Measurements from ENCODE around the gene CDADC1. TPM values are rescaled to one million over a fixed set of nuclear protein-coding genes. Genes with fewer than 3 reads are reported as not detected.
"Not testable (repeated sequence)": the region's sequence is repeated elsewhere in the genome, so short reads cannot be mapped to it uniquely, and the experiment has no call there.

Gene CDADC1
- total RNA-seq, 1 donor from 2014 or later = 9.4 TPM

GRCh38 chr13:49238621-49239020 lies 9.1 kb upstream of the CDADC1 start:
- no peak for DNase-seq (ENCODE audit: low spot score)

DNA sequence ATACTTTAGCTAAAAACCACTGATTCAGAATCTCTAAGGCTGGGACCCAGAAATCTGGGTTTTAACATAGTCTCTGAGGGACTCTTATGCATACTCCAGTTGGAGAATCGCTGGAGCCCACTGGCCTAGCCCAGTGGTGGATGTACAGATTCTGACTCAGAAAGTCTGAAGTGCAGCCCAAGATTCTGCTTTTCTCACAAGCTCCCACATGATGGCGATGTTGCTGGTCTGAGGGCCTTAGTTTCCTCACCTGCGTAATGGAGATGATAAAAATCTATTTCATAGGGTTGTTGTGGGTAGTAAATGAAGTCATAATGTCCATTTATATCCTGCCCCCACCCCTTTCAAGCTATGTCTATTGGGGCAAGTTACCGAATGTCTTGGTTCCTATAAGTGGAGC lies 7.7 kb upstream of the CDADC1 start:
- DNase-seq (ENCODE audit: low spot score) = no peak

- DNase-seq (ENCODE audit: low spot score) = no peak
Measured at GRCh38 chr13:49241296-49241695, 6.4 kb upstream of the CDADC1 start.

- no peak for DNase-seq (ENCODE audit: low spot score)
Measured at GRCh38 chr13:49245101-49245500, 2.6 kb upstream of the CDADC1 start.

- no peak for DNase-seq (ENCODE audit: low spot score)
Measured at GRCh38 chr13:49246850-49247642, 679 bp upstream of the CDADC1 start.

GRCh38 chr13:49248622-49249002 lies 887 bp downstream of the CDADC1 start:
- no peak for DNase-seq (ENCODE audit: low spot score)

GRCh38 chr13:49251326-49251725 lies 3.6 kb downstream of the CDADC1 start:
- DNase-seq (ENCODE audit: low spot score) = no peak

DNA sequence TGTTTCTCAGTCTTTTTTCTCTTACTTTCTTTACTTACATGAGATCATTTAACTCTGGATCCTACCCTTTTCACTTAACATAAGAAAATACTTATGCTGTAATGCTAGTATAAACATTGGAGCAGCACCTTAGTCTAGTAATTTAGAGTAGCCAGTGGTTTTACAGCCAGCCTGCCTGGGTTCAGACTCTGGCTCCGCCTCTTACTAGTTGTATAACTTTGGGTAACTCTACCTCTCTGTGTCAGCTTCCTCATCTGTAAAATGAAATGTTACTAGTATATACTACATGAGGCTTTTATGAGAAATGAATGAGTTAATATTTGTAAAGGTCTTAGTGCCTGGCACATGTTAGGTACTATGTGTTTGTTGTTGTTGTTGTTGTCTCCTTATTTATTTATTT lies 5.6 kb downstream of the CDADC1 start:
- DNase-seq (ENCODE audit: low spot score) = no peak

- no peak for DNase-seq (ENCODE audit: low spot score)
Measured at GRCh38 chr13:49254007-49254406, 6.3 kb downstream of the CDADC1 start.

GRCh38 chr13:49256841-49257240 lies 9.1 kb downstream of the CDADC1 start:
- no peak for DNase-seq (ENCODE audit: low spot score)

DNA sequence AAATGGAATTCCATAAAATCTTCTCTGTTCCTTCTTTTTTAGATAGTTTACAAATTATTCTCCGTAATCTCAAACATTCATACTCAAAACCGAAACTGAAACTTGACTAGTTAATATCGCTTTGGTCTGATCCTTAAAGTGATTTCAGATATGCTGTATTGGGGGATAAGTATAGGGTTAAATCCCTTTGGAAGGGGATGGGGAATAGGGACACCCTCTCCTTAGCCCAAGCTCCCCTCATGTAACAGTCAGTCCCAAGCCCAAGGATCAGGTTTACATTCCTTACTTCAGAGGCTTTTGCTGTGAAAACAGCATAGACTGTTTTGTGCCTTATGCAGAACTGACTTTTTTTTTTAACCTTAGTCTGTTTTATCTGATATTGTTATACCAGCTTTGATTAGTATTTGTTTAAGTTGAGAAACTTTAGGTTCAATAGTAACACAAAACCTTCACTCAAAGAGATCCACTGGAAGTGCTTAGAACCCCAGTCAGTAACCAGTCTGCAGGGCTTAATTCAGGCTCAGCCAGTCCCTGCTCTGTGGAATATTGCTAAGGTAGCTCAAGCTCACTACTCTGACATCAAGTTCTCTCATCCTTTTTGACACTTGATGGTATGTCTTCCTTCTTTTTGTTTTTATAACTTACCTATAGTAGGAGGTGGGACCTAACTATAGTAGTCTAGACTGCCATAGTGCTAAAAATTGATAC lies 10.5 kb downstream of the CDADC1 start:
- DNase-seq (ENCODE audit: low spot score) = no peak

DNA sequence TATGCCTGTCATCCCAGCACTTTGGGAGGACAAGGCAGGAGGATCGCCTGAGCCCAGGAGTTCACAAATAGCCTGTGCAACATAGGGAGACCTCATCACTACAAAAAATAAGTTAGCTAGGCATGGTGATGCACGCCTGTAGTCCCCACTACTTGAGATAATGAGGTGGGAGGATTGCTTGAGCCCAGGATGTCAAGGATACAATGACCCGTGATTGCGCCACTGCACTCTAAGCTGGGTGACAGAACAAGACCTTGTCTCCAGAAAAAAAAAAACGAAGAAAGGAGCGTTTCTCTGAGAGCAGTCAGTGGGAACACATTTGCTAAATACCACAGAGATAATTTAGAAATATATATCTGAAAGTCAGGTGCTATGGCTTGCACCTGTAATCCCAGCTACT lies 11.9 kb downstream of the CDADC1 start:
- DNase-seq (ENCODE audit: low spot score) = no peak

GRCh38 chr13:49262634-49263033 lies 14.9 kb downstream of the CDADC1 start:
- DNase-seq (ENCODE audit: low spot score) = no peak

- DNase-seq (ENCODE audit: low spot score) = no peak
Measured at GRCh38 chr13:49265822-49266221, 18.1 kb downstream of the CDADC1 start.

GRCh38 chr13:49271264-49271663 lies 23.5 kb downstream of the CDADC1 start:
- no peak for DNase-seq (ENCODE audit: low spot score)

DNA sequence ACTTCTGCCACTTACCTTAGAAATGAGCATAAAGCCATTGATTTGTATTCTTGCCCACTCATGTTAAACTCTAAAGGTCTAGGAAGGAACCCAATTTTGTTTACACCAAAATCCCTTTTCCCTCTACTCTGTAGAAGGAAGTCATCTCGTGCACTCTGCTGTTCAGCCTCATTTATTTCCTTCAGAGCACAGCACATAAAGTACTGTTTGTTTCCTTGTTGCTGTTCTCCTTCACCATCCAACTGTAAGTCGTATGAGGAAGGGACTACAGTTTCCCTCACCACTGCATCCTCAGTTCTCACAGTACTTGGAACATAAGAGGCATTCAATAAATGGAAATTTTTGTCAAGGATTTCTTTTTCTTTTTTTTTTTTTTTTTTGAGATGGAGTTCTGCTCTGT lies 24.6 kb downstream of the CDADC1 start:
- DNase-seq (ENCODE audit: low spot score) = no peak

- no peak for DNase-seq (ENCODE audit: low spot score)
Measured at GRCh38 chr13:49278211-49278610, 30.5 kb downstream of the CDADC1 start.

DNA sequence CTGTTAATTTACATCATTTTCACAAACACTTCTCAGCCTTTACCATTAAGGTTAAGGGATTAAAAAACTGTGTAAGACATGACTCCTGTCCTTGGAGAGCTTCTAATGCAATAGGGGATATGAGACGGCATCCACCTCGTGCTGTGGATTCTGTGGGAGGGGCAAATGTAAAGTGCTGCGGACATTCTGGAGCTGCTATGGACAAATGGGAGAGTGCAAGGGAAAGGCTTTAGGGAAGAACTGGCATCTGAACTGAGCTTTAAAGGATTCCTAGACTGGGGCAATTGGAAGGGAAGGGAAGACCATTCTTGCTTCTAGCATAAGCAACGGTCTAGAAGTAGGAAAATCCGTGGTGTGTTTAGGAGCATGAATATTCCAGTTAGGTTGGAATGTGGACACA lies 31.4 kb downstream of the CDADC1 start:
- DNase-seq (ENCODE audit: low spot score) = no peak

DNA sequence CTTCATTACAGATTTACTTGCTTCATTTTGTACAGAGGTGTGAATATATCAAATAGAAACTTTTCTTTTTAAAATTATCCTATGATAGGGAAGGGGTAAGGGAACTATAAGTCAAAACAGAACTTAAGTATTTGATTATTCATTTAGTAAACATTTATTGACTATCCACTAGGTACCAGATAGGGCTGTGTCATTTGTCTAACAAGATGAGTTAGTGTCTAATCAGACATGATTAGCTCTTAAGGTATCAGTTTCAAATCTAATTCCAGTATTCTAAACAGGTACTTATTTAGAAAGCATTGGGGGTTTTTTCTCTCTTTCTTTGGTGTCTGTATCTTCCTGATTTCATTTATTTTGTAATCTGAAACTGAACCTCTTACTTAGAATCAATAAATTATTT lies 32.2 kb downstream of the CDADC1 start:
- DNase-seq (ENCODE audit: low spot score) = no peak

- DNase-seq (ENCODE audit: low spot score) = no peak
Measured at GRCh38 chr13:49287995-49288394, 40.3 kb downstream of the CDADC1 start.

- no peak for DNase-seq (ENCODE audit: low spot score)
Measured at GRCh38 chr13:49288458-49288857, 40.7 kb downstream of the CDADC1 start.

DNA sequence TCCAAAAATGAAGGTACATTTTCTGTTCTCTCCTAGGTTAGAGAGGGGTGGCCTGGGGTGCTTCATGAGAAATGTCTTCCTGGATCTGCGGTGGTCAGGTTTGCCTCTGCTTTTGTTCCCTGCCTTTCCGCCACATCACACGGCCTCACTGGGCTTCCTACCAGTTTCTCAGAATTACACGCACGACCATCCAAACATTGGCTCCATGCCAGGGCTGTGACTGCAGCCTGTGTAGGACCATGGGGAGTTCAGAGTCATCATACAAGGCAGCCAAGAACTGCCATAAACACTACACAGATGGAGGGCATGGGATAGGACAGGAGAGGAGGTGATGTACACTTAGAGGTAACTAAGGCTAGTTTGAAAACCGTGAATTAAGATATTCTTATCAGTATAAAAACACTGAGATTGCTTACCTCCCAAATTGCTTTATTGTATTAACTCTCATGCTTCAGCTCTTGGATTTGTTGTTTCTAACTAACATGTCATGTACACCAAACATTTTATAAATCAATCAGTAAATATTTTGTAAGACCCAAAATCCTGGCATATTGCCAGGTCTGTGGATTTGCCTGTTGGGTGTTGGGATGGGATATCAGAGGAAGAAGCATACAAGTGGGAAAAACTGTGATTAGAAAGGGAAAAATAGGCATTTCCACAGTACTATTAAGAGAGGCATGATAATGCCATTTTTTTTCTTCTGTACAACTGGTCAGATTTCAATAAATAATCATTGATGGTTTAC lies 45.2 kb downstream of the CDADC1 start:
- DNase-seq (ENCODE audit: low spot score) = peak; percentile 52

GRCh38 chr13:49294723-49295122 lies 47.0 kb downstream of the CDADC1 start:
- not testable (repeated sequence) for DNase-seq (ENCODE audit: low spot score)
